ENCODE measurements around the gene MCRS1.
"Not testable (repeated sequence)": the region's sequence is repeated elsewhere in the genome, so short reads cannot be mapped to it uniquely, and the experiment has no call there.

Gene MCRS1

GRCh38 chr12:49512546-49512945 is 55.4 kb downstream of the MCRS1 start:
- DNase-seq = no peak

GRCh38 chr12:49511410-49511809 is 56.5 kb downstream of the MCRS1 start:
- DNase-seq = no peak

GRCh38 chr12:49509681-49510080 is 58.3 kb downstream of the MCRS1 start:
- not testable (repeated sequence) for DNase-seq
